IMR-90 (cell line): ENCODE measurements around the gene ABHD17B. TPM values are rescaled to one million over a fixed set of nuclear protein-coding genes. Genes with fewer than 3 reads are reported as not detected.

Source experiments
- ATAC-seq: fragments of 200-7000 bp; cut with Tn5 transposase; 2 replicates; pipeline ENCODE4 v1.9.1; 2020; ENCODE audit warnings: low read depth, mild to moderate bottlenecking, moderate library complexity
- BruUV-seq: library from RNA; stranded (reverse); fragments of 400-500 nt; replicated peaks from 2 replicates; lab custom pipeline; 2021; lab: Mats Ljungman, UMichigan
- CTCF ChIA-PET: fragments of 300-600 bp; formaldehyde crosslinking; extraction: SDS; loops from one replicate; lab custom pipeline; 2021; ENCODE audit warnings: antibody characterized with exemption; lab: Yijun Ruan, JAX
- POLR2A ChIA-PET: fragments of 300-600 bp; sonication (Branson Sonifier 250); formaldehyde crosslinking; loops from one replicate; lab custom pipeline; 2022; ENCODE audit warnings: antibody characterized with exemption; ENCODE audit not compliant: unreplicated experiment; lab: Charles Lee
- DNase-seq: peaks from one replicate; pipeline ENCODE4 v3.0.0; 2013
- H2AFZ ChIP-seq: replicated peaks from 2 replicates; pipeline ENCODE3; 2013; ENCODE audit warnings: low read length, mild to moderate bottlenecking; ENCODE audit not compliant: poor library complexity
- H2AK5ac ChIP-seq: 2 replicates; pipeline ENCODE4 v1.6.1; 2013; ENCODE audit warnings: low read depth, low read length, inconsistent platforms
- H2AK9ac ChIP-seq: replicated peaks from 2 replicates; pipeline ENCODE3; 2013; ENCODE audit warnings: mild to moderate bottlenecking, low read depth, low read length, moderate library complexity; ENCODE audit not compliant: poor library complexity
- H2BK120ac ChIP-seq: 2 replicates; pipeline ENCODE4 v1.6.1; 2013; ENCODE audit warnings: low read depth, low read length, inconsistent platforms
- H2BK15ac ChIP-seq: 3 replicates; pipeline ENCODE4 v1.6.1; 2013; ENCODE audit warnings: low read depth, low read length, inconsistent platforms
- H2BK20ac ChIP-seq: 2 replicates; pipeline ENCODE4 v1.6.1; 2013; ENCODE audit warnings: low read depth, mild to moderate bottlenecking, inconsistent platforms, low read length, moderate library complexity
- H2BK5ac ChIP-seq: 2 replicates; pipeline ENCODE4 v1.6.1; 2013; ENCODE audit warnings: mild to moderate bottlenecking, low read depth, low read length, inconsistent platforms; ENCODE audit not compliant: poor library complexity, severe bottlenecking
- H3K14ac ChIP-seq: replicated peaks from 2 replicates; pipeline ENCODE4 v1.6.1; 2013; ENCODE audit warnings: low read depth, low read length, inconsistent platforms
- H3K18ac ChIP-seq: 2 replicates; pipeline ENCODE4 v1.6.1; 2013; ENCODE audit warnings: low read depth, low read length, control low read depth
- H3K23ac ChIP-seq: 2 replicates; pipeline ENCODE4 v1.6.1; 2013; ENCODE audit warnings: low read depth, low read length, inconsistent platforms
- H3K27ac ChIP-seq: 2 replicates; pipeline ENCODE4 v1.5.1; 2013; ENCODE audit warnings: mild to moderate bottlenecking, control low read depth, low read length; ENCODE audit not compliant: insufficient read depth
- H3K27me3 ChIP-seq: 2 replicates; pipeline ENCODE4 v1.6.1; 2013; ENCODE audit warnings: low read length; ENCODE audit not compliant: control insufficient read depth, insufficient read depth
- H3K36me3 ChIP-seq: 2 replicates; pipeline ENCODE4 v1.6.1; 2013; ENCODE audit warnings: low read length, mixed read lengths; ENCODE audit not compliant: control insufficient read depth, insufficient read depth
- H3K4ac ChIP-seq: 2 replicates; pipeline ENCODE4 v1.6.1; 2013; ENCODE audit warnings: low read depth, low read length, inconsistent platforms
- H3K4me1 ChIP-seq: 2 replicates; pipeline ENCODE4 v1.6.1; 2013; ENCODE audit warnings: low read length, mixed read lengths; ENCODE audit not compliant: control insufficient read depth, insufficient read depth
- H3K4me2 ChIP-seq: 2 replicates; pipeline ENCODE4 v1.6.1; 2013; ENCODE audit warnings: low read depth, mild to moderate bottlenecking, control low read depth, low read length, moderate library complexity
- H3K4me3 ChIP-seq: 2 replicates; pipeline ENCODE4 v1.5.1; 2013; ENCODE audit warnings: low read depth, mild to moderate bottlenecking, control low read depth, low read length, moderate library complexity; ENCODE audit not compliant: insufficient read depth
- H3K56ac ChIP-seq: 2 replicates; pipeline ENCODE4 v1.6.1; 2013; ENCODE audit warnings: low read length, inconsistent platforms; ENCODE audit not compliant: insufficient read depth; ENCODE audit errors: extremely low read depth
- H3K79me1 ChIP-seq, 2 experiments: 2 replicates each; pipeline ENCODE4 v1.6.1; 2013; ENCODE audit warnings: low read length in 2 of 2, inconsistent platforms in 1 of 2, low read depth in 1 of 2
- H3K9ac ChIP-seq: 2 replicates; pipeline ENCODE4 v1.6.1; 2013; ENCODE audit warnings: low read depth, low read length, control low read depth
- H3K9me1 ChIP-seq: 2 replicates; pipeline ENCODE4 v1.6.1; 2013; ENCODE audit warnings: low read length, inconsistent platforms; ENCODE audit not compliant: insufficient read depth
- H3K9me3 ChIP-seq: 2 replicates; pipeline ENCODE4 v1.6.1; 2013; ENCODE audit warnings: low read length; ENCODE audit not compliant: control insufficient read depth, insufficient read depth
- H4K20me1 ChIP-seq: 2 replicates; pipeline ENCODE4 v1.6.1; 2013; ENCODE audit warnings: low read length, inconsistent platforms; ENCODE audit not compliant: insufficient read depth
- H4K5ac ChIP-seq: 2 replicates; pipeline ENCODE4 v1.6.1; 2013; ENCODE audit warnings: mild to moderate bottlenecking, low read depth, low read length, control low read depth
- H4K8ac ChIP-seq, 2 experiments: 2 replicates each; pipeline ENCODE4 v1.6.1; 2013; ENCODE audit warnings: low read depth in 2 of 2, low read length in 2 of 2, control low read depth in 1 of 2, inconsistent platforms in 1 of 2
- H4K91ac ChIP-seq: 2 replicates; pipeline ENCODE4 v1.6.1; 2013; ENCODE audit warnings: low read depth, low read length, inconsistent platforms; ENCODE audit not compliant: insufficient read depth
- RCOR1 ChIP-seq: IDR thresholded peaks from 2 replicates; pipeline ENCODE4 v1.6.1; 2012; ENCODE audit warnings: mild to moderate bottlenecking, low read length, improper control_type of control experiment; ENCODE audit not compliant: insufficient replicate concordance
- RFX5 ChIP-seq: IDR thresholded peaks from 2 replicates; pipeline ENCODE4 v1.8.0; 2012; ENCODE audit warnings: low read depth, mild to moderate bottlenecking, low read length, moderate library complexity
- SMC3 ChIP-seq: fragments of 150-350 bp; IDR thresholded peaks from 2 replicates; pipeline ENCODE4 v1.6.1; 2016; ENCODE audit warnings: low read depth, mild to moderate bottlenecking, antibody characterized with exemption, low read length, moderate library complexity
- WGBS, 2 experiments: methylation state at CpG; one replicate each; pipeline versions ENCODE4 v1.1.5 to v1.1.7; 2013; ENCODE audit warnings: missing lambda C conversion rate in 2 of 2; ENCODE audit not compliant: insufficient read length in 1 of 2; ENCODE audit errors: extremely low coverage in 2 of 2; 5-methylcytosine and 5-hydroxymethylcytosine counted together
- dilution Hi-C: fragments of 300-500 bp; cut with HindIII; formaldehyde crosslinking; loops from one replicate; pipeline ENCODE4 v1.14.3; 2018; ENCODE audit warnings: low sequenced_read_pairs; ENCODE audit not compliant: unreplicated experiment
- in situ Hi-C: fragments of 300-500 bp; cut with MboI; formaldehyde crosslinking; loops from 3 replicates; pipeline ENCODE4 v1.14.3; 2019; ENCODE audit warnings: low sequenced_read_pairs, inconsistent platforms, mixed read lengths
- intact Hi-C: fragments of 100-400 bp; cut with micrococcal nuclease; formaldehyde crosslinking; loops from 2 replicates; pipeline ENCODE4 v1.10.0; 2022
- polyA plus RNA-seq, 3 experiments: library from polyadenylated mRNA; depleted of rRNA; stranded (reverse); fragments of >200 nt; gene quantifications; 2 replicates each; pipeline ENCODE4 v1.2.3, GENCODE V29; 2012; ENCODE audit warnings: low replicate concordance in 1 of 3
- total RNA-seq: library from RNA; depleted of rRNA; stranded (reverse); fragments of >200 nt; gene quantifications from 2 replicates; pipeline ENCODE4 v1.2.3, GENCODE V29; 2012
- TF ChIP-seq, protein P1 (sequence below): fragments of 150-350 bp; IDR thresholded peaks from 2 replicates; pipeline ENCODE4 v1.6.1; 2017; ENCODE audit warnings: mild to moderate bottlenecking, antibody characterized with exemption, low read length, low read depth
- TF ChIP-seq, protein P2 (sequence below): conservative IDR thresholded peaks from 2 replicates; pipeline ENCODE4 v1.5.1; 2012; ENCODE audit warnings: mild to moderate bottlenecking, low read depth, low read length, improper control_type of control experiment

Gene ABHD17B
- total and polyA plus RNA-seq, 2 of the 4 experiments (the other 2 are of a cell fraction): 7.5 to 16.8 TPM

GRCh38 chr9:71821405-71821804, 89.6 kb downstream of the ABHD17B start:
- Histone ChIP-seq H3K27ac (no peak overlapping the region), H4K8ac (no peak overlapping the region), H3K9me1 (no peaks in the 10 kb centered on the region), H3K9me3 (no peaks in the 10 kb centered on the region), H2AK5ac (no peak overlapping the region), H2AK9ac (no peak overlapping the region), H3K4me2 (no peak overlapping the region), H3K14ac (no peak overlapping the region), H4K5ac (no peak overlapping the region), H2BK120ac (no peak overlapping the region), H3K23ac (no peak overlapping the region), H3K36me3 (no peaks in the 10 kb centered on the region), H3K4ac (no peak overlapping the region), H3K4me3 (no peak overlapping the region), H2BK20ac (no peak overlapping the region), H3K56ac (no peak overlapping the region), H3K18ac (no peak overlapping the region), H3K27me3 (no peaks in the 10 kb centered on the region; the same call in 1 of the 2 replicates), H2BK15ac (no peak overlapping the region), H3K9ac (no peak overlapping the region), H3K79me1 (no peaks in the 10 kb centered on the region), H4K91ac (no peak overlapping the region), H3K4me1 (no peaks in the 10 kb centered on the region), H4K20me1 (no peaks in the 10 kb centered on the region), H2AFZ (no peak overlapping the region), H2BK5ac (no peak overlapping the region)
- WGBS, 2 experiments: no CpG with 5 or more reads among the region's 3 CpGs
- TF ChIP-seq, protein P1, sequence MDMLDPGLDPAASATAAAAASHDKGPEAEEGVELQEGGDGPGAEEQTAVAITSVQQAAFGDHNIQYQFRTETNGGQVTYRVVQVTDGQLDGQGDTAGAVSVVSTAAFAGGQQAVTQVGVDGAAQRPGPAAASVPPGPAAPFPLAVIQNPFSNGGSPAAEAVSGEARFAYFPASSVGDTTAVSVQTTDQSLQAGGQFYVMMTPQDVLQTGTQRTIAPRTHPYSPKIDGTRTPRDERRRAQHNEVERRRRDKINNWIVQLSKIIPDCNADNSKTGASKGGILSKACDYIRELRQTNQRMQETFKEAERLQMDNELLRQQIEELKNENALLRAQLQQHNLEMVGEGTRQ: no peak
- TF ChIP-seq SMC3: no peak
- no peak for TF ChIP-seq RFX5
- TF ChIP-seq, protein P2, sequence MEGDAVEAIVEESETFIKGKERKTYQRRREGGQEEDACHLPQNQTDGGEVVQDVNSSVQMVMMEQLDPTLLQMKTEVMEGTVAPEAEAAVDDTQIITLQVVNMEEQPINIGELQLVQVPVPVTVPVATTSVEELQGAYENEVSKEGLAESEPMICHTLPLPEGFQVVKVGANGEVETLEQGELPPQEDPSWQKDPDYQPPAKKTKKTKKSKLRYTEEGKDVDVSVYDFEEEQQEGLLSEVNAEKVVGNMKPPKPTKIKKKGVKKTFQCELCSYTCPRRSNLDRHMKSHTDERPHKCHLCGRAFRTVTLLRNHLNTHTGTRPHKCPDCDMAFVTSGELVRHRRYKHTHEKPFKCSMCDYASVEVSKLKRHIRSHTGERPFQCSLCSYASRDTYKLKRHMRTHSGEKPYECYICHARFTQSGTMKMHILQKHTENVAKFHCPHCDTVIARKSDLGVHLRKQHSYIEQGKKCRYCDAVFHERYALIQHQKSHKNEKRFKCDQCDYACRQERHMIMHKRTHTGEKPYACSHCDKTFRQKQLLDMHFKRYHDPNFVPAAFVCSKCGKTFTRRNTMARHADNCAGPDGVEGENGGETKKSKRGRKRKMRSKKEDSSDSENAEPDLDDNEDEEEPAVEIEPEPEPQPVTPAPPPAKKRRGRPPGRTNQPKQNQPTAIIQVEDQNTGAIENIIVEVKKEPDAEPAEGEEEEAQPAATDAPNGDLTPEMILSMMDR: no peak
- TF ChIP-seq RCOR1: no peak
- POLR2A ChIA-PET: no interaction called here
- CTCF ChIA-PET: interaction anchor here (0.6 to 0.9 kb wide), 2 partner anchors 204 to 268 kb away, joined by 3 read pairs; no protein-coding TSS in a partner anchor
- intact Hi-C loops (no loop called here), dilution Hi-C loops (no loop called here), in situ Hi-C loops (loop anchor here (10.0 to 25.0 kb wide), 3 partner anchors 193 to 534 kb away; no protein-coding TSS in a partner anchor)
- DNase-seq (no peak), ATAC-seq (no peak)
- no TSS peak for BruUV-seq
